SK-N-SH treated with all-trans-retinoic acid at 6 μM for 48 hours (cell line): ENCODE measurements around the gene NR5A2.

Experiments used
- ATAC-seq: fragments of 200-7000 bp; cut with Tn5 transposase; 3 replicates; pipeline ENCODE4 v1.9.1; 2020; ENCODE audit warnings: mild to moderate bottlenecking, moderate library complexity
- ARNTL ChIP-seq: fragments of 450-650 bp; formaldehyde crosslinking; IDR thresholded peaks from 2 replicates; pipeline ENCODE4 v1.5.0; 2020; ENCODE audit warnings: low read depth, mild to moderate bottlenecking, moderate library complexity, borderline replicate concordance
- BACH2 ChIP-seq: fragments of 250-450 bp; sonication (Bioruptor Pico); IDR thresholded peaks from 2 replicates; pipeline ENCODE4 v1.9.0; 2021; ENCODE audit warnings: mild to moderate bottlenecking, borderline replicate concordance
- CSDC2 ChIP-seq: fragments of 250-450 bp; sonication (Bioruptor Pico); IDR thresholded peaks from 2 replicates; pipeline ENCODE4 v1.5.0; 2020; ENCODE audit warnings: mild to moderate bottlenecking, moderate library complexity
- ESRRG ChIP-seq: fragments of 250-450 bp; sonication (Bioruptor Pico); IDR thresholded peaks from 2 replicates; pipeline ENCODE4 v1.6.1; 2021; ENCODE audit warnings: mild to moderate bottlenecking
- GLIS3 ChIP-seq: fragments of 250-450 bp; sonication (Bioruptor Pico); IDR thresholded peaks from 2 replicates; pipeline ENCODE4 v1.5.0; 2020; ENCODE audit warnings: mild to moderate bottlenecking, moderate library complexity
- ISL1 ChIP-seq: fragments of 250-450 bp; sonication (Bioruptor Pico); IDR thresholded peaks from 2 replicates; pipeline ENCODE4 v2.1.2; 2022; ENCODE audit warnings: mild to moderate bottlenecking, moderate library complexity
- PPARA ChIP-seq: fragments of 250-450 bp; sonication (Bioruptor Pico); IDR thresholded peaks from 2 replicates; pipeline ENCODE4 v1.5.0; 2020; ENCODE audit warnings: mild to moderate bottlenecking, borderline replicate concordance
- RARB ChIP-seq: fragments of 250-450 bp; sonication (Bioruptor Pico); IDR thresholded peaks from 2 replicates; pipeline ENCODE4 v1.8.0; 2021; ENCODE audit warnings: mild to moderate bottlenecking, moderate library complexity
- TCF4 ChIP-seq: fragments of 250-450 bp; sonication (Bioruptor Pico); IDR thresholded peaks from 2 replicates; pipeline ENCODE4 v1.8.0; 2021; ENCODE audit warnings: mild to moderate bottlenecking, moderate library complexity, borderline replicate concordance
- TOX ChIP-seq: fragments of 250-450 bp; sonication (Bioruptor Pico); IDR thresholded peaks from 2 replicates; pipeline ENCODE4 v1.8.0; 2021; ENCODE audit warnings: mild to moderate bottlenecking, moderate library complexity, borderline replicate concordance
- ZFP3 ChIP-seq: fragments of 250-450 bp; sonication (Bioruptor Pico); IDR thresholded peaks from 2 replicates; pipeline ENCODE4 v1.5.0; 2020; ENCODE audit warnings: mild to moderate bottlenecking, moderate library complexity
- ZFP30 ChIP-seq: fragments of 450-650 bp; formaldehyde crosslinking; IDR thresholded peaks from 2 replicates; pipeline ENCODE4 v1.5.0; 2022; ENCODE audit warnings: mild to moderate bottlenecking, moderate library complexity
- ZNF565 ChIP-seq: fragments of 450-650 bp; formaldehyde crosslinking; conservative IDR thresholded peaks from 2 replicates; pipeline ENCODE4 v1.5.0; 2020; ENCODE audit warnings: low read depth, mild to moderate bottlenecking, moderate library complexity
- ZNF8 ChIP-seq: fragments of 450-650 bp; formaldehyde crosslinking; IDR thresholded peaks from 2 replicates; pipeline ENCODE4 v1.5.0; 2020; ENCODE audit warnings: mild to moderate bottlenecking, moderate library complexity
- TF ChIP-seq, protein P1 (sequence below): fragments of 250-450 bp; sonication (Bioruptor Pico); IDR thresholded peaks from 2 replicates; pipeline ENCODE4 v1.5.1; 2020; ENCODE audit warnings: low read depth, mild to moderate bottlenecking, moderate library complexity
- TF ChIP-seq, protein P2 (sequence below): fragments of 250-450 bp; sonication (Bioruptor Pico); IDR thresholded peaks from 2 replicates; pipeline ENCODE4 v1.8.0; 2021; ENCODE audit warnings: low read depth, mild to moderate bottlenecking, moderate library complexity, borderline replicate concordance
- TF ChIP-seq, protein P3 (sequence below): fragments of 250-450 bp; sonication (Bioruptor Pico); IDR thresholded peaks from 2 replicates; pipeline ENCODE4 v1.5.1; 2021; ENCODE audit warnings: mild to moderate bottlenecking, moderate library complexity
- TF ChIP-seq, protein P4 (sequence below): fragments of 250-450 bp; sonication (Bioruptor Pico); IDR thresholded peaks from 2 replicates; pipeline ENCODE4 v1.5.0; 2020; ENCODE audit warnings: mild to moderate bottlenecking, moderate library complexity

The NR5A2 gene

DNA sequence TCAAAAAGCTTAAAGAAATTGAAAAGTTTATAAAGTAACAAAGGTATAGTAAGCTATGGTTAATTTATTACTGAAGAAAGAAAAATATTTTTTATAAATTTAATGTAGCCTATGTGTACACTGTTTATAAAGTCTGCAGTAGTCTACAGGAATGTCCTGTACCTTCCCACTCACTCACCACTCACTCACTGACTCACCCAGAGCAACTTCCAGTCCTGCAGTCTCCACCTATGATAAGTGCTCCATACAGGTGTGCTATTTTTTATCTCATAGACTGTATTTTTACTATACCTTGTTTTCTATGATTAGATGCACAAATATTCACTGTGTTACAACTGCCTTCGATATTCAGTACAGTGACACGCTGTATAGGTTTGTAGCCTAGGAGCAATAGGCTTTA, 106.6 kb downstream of the NR5A2 start (continued):
- TF ChIP-seq, protein P1, sequence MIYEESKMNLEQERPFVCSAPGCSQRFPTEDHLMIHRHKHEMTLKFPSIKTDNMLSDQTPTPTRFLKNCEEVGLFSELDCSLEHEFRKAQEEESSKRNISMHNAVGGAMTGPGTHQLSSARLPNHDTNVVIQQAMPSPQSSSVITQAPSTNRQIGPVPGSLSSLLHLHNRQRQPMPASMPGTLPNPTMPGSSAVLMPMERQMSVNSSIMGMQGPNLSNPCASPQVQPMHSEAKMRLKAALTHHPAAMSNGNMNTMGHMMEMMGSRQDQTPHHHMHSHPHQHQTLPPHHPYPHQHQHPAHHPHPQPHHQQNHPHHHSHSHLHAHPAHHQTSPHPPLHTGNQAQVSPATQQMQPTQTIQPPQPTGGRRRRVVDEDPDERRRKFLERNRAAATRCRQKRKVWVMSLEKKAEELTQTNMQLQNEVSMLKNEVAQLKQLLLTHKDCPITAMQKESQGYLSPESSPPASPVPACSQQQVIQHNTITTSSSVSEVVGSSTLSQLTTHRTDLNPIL (CRISPR knock-in tag) = no peak
- TF ChIP-seq ARNTL (CRISPR knock-in tag) = no peak
- no peak for TF ChIP-seq ZNF8 (CRISPR knock-in tag)
- TF ChIP-seq ESRRG (CRISPR knock-in tag) = no peak
- TF ChIP-seq, protein P2, sequence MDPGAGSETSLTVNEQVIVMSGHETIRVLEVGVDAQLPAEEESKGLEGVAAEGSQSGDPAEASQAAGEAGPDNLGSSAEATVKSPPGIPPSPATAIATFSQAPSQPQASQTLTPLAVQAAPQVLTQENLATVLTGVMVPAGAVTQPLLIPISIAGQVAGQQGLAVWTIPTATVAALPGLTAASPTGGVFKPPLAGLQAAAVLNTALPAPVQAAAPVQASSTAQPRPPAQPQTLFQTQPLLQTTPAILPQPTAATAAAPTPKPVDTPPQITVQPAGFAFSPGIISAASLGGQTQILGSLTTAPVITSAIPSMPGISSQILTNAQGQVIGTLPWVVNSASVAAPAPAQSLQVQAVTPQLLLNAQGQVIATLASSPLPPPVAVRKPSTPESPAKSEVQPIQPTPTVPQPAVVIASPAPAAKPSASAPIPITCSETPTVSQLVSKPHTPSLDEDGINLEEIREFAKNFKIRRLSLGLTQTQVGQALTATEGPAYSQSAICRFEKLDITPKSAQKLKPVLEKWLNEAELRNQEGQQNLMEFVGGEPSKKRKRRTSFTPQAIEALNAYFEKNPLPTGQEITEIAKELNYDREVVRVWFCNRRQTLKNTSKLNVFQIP (CRISPR knock-in tag) = no peak
- TF ChIP-seq PPARA (CRISPR knock-in tag) = no peak
- TF ChIP-seq, protein P3, sequence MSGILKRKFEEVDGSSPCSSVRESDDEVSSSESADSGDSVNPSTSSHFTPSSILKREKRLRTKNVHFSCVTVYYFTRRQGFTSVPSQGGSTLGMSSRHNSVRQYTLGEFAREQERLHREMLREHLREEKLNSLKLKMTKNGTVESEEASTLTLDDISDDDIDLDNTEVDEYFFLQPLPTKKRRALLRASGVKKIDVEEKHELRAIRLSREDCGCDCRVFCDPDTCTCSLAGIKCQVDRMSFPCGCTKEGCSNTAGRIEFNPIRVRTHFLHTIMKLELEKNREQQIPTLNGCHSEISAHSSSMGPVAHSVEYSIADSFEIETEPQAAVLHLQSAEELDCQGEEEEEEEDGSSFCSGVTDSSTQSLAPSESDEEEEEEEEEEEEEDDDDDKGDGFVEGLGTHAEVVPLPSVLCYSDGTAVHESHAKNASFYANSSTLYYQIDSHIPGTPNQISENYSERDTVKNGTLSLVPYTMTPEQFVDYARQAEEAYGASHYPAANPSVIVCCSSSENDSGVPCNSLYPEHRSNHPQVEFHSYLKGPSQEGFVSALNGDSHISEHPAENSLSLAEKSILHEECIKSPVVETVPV = no peak

DNA sequence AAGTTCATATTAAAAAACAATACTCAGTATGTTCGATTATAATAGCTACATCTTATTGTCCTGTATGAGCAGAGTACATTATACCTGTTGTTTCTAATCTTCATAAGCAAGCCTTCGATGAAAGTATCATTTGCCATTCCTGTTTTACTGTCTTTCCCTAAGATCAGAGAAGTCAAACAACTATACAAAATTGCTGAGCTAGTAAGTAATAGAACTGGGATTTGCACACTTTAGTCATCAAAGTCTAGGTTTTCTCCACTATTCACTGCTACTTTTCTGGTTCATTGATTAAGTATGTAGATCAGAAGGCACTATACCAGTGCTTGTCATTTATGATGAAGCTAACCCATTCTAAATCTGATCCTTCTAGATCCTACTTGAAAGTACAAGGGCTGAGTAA, 108.9 kb downstream of the NR5A2 start:
- no peak for TF ChIP-seq ESRRG (CRISPR knock-in tag)
- no peak for ATAC-seq

DNA sequence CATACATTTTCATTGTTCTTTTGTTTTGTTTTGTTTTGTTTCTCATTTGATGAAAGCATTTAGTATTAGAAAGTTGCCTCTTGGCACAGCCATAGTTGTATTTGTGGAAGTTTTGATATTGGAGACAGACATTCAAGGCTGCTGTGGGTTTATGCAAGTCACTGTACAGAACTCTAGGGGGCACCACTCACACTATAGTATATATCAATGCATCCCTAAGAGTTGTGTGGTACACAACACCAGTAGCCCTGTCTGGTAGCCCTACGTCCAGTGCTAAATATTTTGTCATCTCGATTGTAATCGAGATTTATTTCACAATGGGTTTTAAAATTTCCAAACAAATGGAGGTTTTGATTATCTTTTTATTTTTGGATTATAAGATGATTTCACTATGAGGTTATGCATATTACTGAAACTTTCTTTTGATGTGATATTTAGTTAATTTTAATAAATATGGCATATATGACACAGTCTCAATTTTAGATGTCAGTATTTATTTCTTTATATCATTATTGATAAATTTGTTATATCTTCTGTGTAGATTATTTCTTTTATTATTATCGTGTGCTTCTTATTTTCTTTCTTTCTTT, 112.2 kb downstream of the NR5A2 start:
- TF ChIP-seq PPARA (CRISPR knock-in tag) (no peak), ZFP30 (CRISPR knock-in tag) (no peak), TCF4 (CRISPR knock-in tag) (no peak), ZFP3 (no peak), CSDC2 (CRISPR knock-in tag) (no peak), ZNF8 (CRISPR knock-in tag) (no peak), ZNF565 (no peak), RARB (CRISPR knock-in tag) (no peak), TOX (CRISPR knock-in tag) (no peak), BACH2 (CRISPR knock-in tag) (no peak), GLIS3 (CRISPR knock-in tag) (no peak), ARNTL (CRISPR knock-in tag) (no peak), ISL1 (no peak)
- TF ChIP-seq, protein P4, sequence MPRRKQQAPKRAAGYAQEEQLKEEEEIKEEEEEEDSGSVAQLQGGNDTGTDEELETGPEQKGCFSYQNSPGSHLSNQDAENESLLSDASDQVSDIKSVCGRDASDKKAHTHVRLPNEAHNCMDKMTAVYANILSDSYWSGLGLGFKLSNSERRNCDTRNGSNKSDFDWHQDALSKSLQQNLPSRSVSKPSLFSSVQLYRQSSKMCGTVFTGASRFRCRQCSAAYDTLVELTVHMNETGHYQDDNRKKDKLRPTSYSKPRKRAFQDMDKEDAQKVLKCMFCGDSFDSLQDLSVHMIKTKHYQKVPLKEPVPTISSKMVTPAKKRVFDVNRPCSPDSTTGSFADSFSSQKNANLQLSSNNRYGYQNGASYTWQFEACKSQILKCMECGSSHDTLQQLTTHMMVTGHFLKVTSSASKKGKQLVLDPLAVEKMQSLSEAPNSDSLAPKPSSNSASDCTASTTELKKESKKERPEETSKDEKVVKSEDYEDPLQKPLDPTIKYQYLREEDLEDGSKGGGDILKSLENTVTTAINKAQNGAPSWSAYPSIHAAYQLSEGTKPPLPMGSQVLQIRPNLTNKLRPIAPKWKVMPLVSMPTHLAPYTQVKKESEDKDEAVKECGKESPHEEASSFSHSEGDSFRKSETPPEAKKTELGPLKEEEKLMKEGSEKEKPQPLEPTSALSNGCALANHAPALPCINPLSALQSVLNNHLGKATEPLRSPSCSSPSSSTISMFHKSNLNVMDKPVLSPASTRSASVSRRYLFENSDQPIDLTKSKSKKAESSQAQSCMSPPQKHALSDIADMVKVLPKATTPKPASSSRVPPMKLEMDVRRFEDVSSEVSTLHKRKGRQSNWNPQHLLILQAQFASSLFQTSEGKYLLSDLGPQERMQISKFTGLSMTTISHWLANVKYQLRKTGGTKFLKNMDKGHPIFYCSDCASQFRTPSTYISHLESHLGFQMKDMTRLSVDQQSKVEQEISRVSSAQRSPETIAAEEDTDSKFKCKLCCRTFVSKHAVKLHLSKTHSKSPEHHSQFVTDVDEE (CRISPR knock-in tag) = no peak
- TF ChIP-seq, protein P3 = no peak
- TF ChIP-seq, protein P1 (CRISPR knock-in tag) = no peak
- peak; percentile 100 for ATAC-seq
